ENCODE results near the gene GLYATL3.

The GLYATL3 gene

GRCh38 chr6:49563006-49563886, 63.5 kb downstream of the GLYATL3 start:
- peaks cover 3% of the 10 kb centered on the region for H3K4me1 ChIP-seq (ENCODE audit: control insufficient read depth, insufficient read depth, low read depth, low read length)
- WGBS = 90% methylated on average over 5 of the region's 5 CpGs

GRCh38 chr6:49564552-49564951, 64.8 kb downstream of the GLYATL3 start:
- Histone ChIP-seq H3K23ac (ENCODE audit: low read length in 2 of 2) (no peak overlapping the region), H3K4me2 (ENCODE audit: low read length, poor library complexity, severe bottlenecking) (no peak overlapping the region), H2BK120ac (ENCODE audit: low read depth, low read length) (no peak overlapping the region), H3K27me3 (ENCODE audit: control insufficient read depth in 1 of 2, insufficient read depth in 1 of 2, low read length in 2 of 2) (no peaks in the 10 kb centered on the region), H3K4me1 (ENCODE audit: control insufficient read depth, insufficient read depth, low read depth, low read length) (peaks cover 3% of the 10 kb centered on the region), H3K36me3 (ENCODE audit: control insufficient read depth in 1 of 2, insufficient read depth in 2 of 2, low read depth in 1 of 2, low read length in 2 of 2) (no peaks in the 10 kb centered on the region), H4K8ac (ENCODE audit: low read length) (no peak overlapping the region), H2BK5ac (ENCODE audit: low read depth, low read length, poor library complexity, severe bottlenecking) (no peak overlapping the region), H3K9me3 (ENCODE audit: control insufficient read depth, low read length) (no peaks in the 10 kb centered on the region), H3K79me1 (replicated peaks; ENCODE audit: low read length, poor library complexity, severe bottlenecking) (no peaks in the 10 kb centered on the region), H3K27ac (ENCODE audit: low read length, poor library complexity, severe bottlenecking) (no peak overlapping the region), H2AK5ac (ENCODE audit: low read length, severe bottlenecking) (no peak overlapping the region), H2AFZ (ENCODE audit: low read depth, low read length) (no peak overlapping the region), H2BK12ac (ENCODE audit: low read length in 2 of 2) (no peak overlapping the region), H4K91ac (ENCODE audit: low read length) (no peak overlapping the region), H3K4me3 (ENCODE audit: insufficient read depth in 1 of 2, low read depth in 1 of 2, low read length in 2 of 2) (no peak overlapping the region), H2BK15ac (ENCODE audit: low read depth, poor library complexity, severe bottlenecking) (no peak overlapping the region), H3K4ac (ENCODE audit: low read depth in 1 of 2, low read length in 2 of 2) (no peak overlapping the region), H3K18ac (ENCODE audit: low read depth in 1 of 2, low read length in 2 of 2) (no peak overlapping the region), H3K9ac (ENCODE audit: low read length) (no peak overlapping the region), H3K14ac (ENCODE audit: low read length in 2 of 2) (no peak overlapping the region)
- no CpG with 5 or more reads among the region's 1 CpG for WGBS
- no peak for DNase-seq

More at GRCh38 chr6:49563006-49563886, 63.5 kb downstream of the GLYATL3 start:
- no peak overlapping the region for H3K4me3 ChIP-seq (ENCODE audit: insufficient read depth in 1 of 2, low read depth in 1 of 2, low read length in 2 of 2)
- no peak overlapping the region for H3K27ac ChIP-seq (ENCODE audit: low read length, poor library complexity, severe bottlenecking)
- no peak overlapping the region for H4K8ac ChIP-seq (ENCODE audit: low read length)
- H2BK5ac ChIP-seq (ENCODE audit: low read depth, low read length, poor library complexity, severe bottlenecking) = no peak overlapping the region
- H3K27me3 ChIP-seq (ENCODE audit: control insufficient read depth in 1 of 2, insufficient read depth in 1 of 2, low read length in 2 of 2) = no peaks in the 10 kb centered on the region
- no peak overlapping the region for H3K14ac ChIP-seq (ENCODE audit: low read length in 2 of 2)
- H3K4me2 ChIP-seq (ENCODE audit: low read length, poor library complexity, severe bottlenecking) = no peak overlapping the region
- H3K36me3 ChIP-seq (ENCODE audit: control insufficient read depth in 1 of 2, insufficient read depth in 2 of 2, low read depth in 1 of 2, low read length in 2 of 2) = no peaks in the 10 kb centered on the region
- no peak overlapping the region for H2BK15ac ChIP-seq (ENCODE audit: low read depth, poor library complexity, severe bottlenecking)
- H3K23ac ChIP-seq (ENCODE audit: low read length in 2 of 2) = no peak overlapping the region
- no peak overlapping the region for H2BK12ac ChIP-seq (ENCODE audit: low read length in 2 of 2)
- no peak overlapping the region for H4K91ac ChIP-seq (ENCODE audit: low read length)
- H2AK5ac ChIP-seq (ENCODE audit: low read length, severe bottlenecking) = no peak overlapping the region
- H3K79me1 ChIP-seq (replicated peaks; ENCODE audit: low read length, poor library complexity, severe bottlenecking) = no peaks in the 10 kb centered on the region
- no peak overlapping the region for H2BK120ac ChIP-seq (ENCODE audit: low read depth, low read length)
- peak overlapping the region in 1 of 2 experiments; percentile 11 for H3K18ac ChIP-seq (ENCODE audit: low read depth in 1 of 2, low read length in 2 of 2)
- DNase-seq = no peak
- H3K9ac ChIP-seq (ENCODE audit: low read length) = no peak overlapping the region
- no peaks in the 10 kb centered on the region for H3K9me3 ChIP-seq (ENCODE audit: control insufficient read depth, low read length)
- H2AFZ ChIP-seq (ENCODE audit: low read depth, low read length) = no peak overlapping the region
- no peak overlapping the region for H3K4ac ChIP-seq (ENCODE audit: low read depth in 1 of 2, low read length in 2 of 2)

GRCh38 chr6:49565261-49565660, 65.5 kb downstream of the GLYATL3 start:
- Histone ChIP-seq H3K4me2 (ENCODE audit: low read length, poor library complexity, severe bottlenecking) (no peak overlapping the region), H2AFZ (ENCODE audit: low read depth, low read length) (no peak overlapping the region), H4K91ac (ENCODE audit: low read length) (no peak overlapping the region), H3K18ac (ENCODE audit: low read depth in 1 of 2, low read length in 2 of 2) (no peak overlapping the region), H3K9me3 (ENCODE audit: control insufficient read depth, low read length) (no peaks in the 10 kb centered on the region), H3K27ac (ENCODE audit: low read length, poor library complexity, severe bottlenecking) (no peak overlapping the region), H3K4me1 (ENCODE audit: control insufficient read depth, insufficient read depth, low read depth, low read length) (peaks cover 3% of the 10 kb centered on the region), H3K27me3 (ENCODE audit: control insufficient read depth in 1 of 2, insufficient read depth in 1 of 2, low read length in 2 of 2) (no peaks in the 10 kb centered on the region), H3K23ac (ENCODE audit: low read length in 2 of 2) (no peak overlapping the region), H2BK120ac (ENCODE audit: low read depth, low read length) (no peak overlapping the region), H3K4me3 (ENCODE audit: insufficient read depth in 1 of 2, low read depth in 1 of 2, low read length in 2 of 2) (no peak overlapping the region), H3K4ac (ENCODE audit: low read depth in 1 of 2, low read length in 2 of 2) (no peak overlapping the region), H2AK5ac (ENCODE audit: low read length, severe bottlenecking) (no peak overlapping the region), H2BK15ac (ENCODE audit: low read depth, poor library complexity, severe bottlenecking) (no peak overlapping the region), H2BK12ac (ENCODE audit: low read length in 2 of 2) (no peak overlapping the region), H3K79me1 (replicated peaks; ENCODE audit: low read length, poor library complexity, severe bottlenecking) (no peaks in the 10 kb centered on the region), H4K8ac (ENCODE audit: low read length) (no peak overlapping the region), H3K36me3 (ENCODE audit: control insufficient read depth in 1 of 2, insufficient read depth in 2 of 2, low read depth in 1 of 2, low read length in 2 of 2) (no peaks in the 10 kb centered on the region), H3K14ac (ENCODE audit: low read length in 2 of 2) (no peak overlapping the region), H2BK5ac (ENCODE audit: low read depth, low read length, poor library complexity, severe bottlenecking) (no peak overlapping the region), H3K9ac (ENCODE audit: low read length) (no peak overlapping the region)
- DNase-seq = no peak
- WGBS = no CpG with 5 or more reads among the region's 2 CpGs

GRCh38 chr6:49565855-49566254, 66.1 kb downstream of the GLYATL3 start:
- H3K36me3 ChIP-seq (ENCODE audit: control insufficient read depth in 1 of 2, insufficient read depth in 2 of 2, low read depth in 1 of 2, low read length in 2 of 2) = no peaks in the 10 kb centered on the region
- 65% methylated on average over 9 of the region's 10 CpGs for WGBS
- H3K27me3 ChIP-seq (ENCODE audit: control insufficient read depth in 1 of 2, insufficient read depth in 1 of 2, low read length in 2 of 2) = no peaks in the 10 kb centered on the region
- no peak overlapping the region for H2AFZ ChIP-seq (ENCODE audit: low read depth, low read length)
- H3K23ac ChIP-seq (ENCODE audit: low read length in 2 of 2) = no peak overlapping the region
- H2BK120ac ChIP-seq (ENCODE audit: low read depth, low read length) = no peak overlapping the region
- no peak overlapping the region for H4K8ac ChIP-seq (ENCODE audit: low read length)
- H3K9me3 ChIP-seq (ENCODE audit: control insufficient read depth, low read length) = no peaks in the 10 kb centered on the region
- no peaks in the 10 kb centered on the region for H3K79me1 ChIP-seq (replicated peaks; ENCODE audit: low read length, poor library complexity, severe bottlenecking)
- no peak overlapping the region for H2BK12ac ChIP-seq (ENCODE audit: low read length in 2 of 2)
- H2AK5ac ChIP-seq (ENCODE audit: low read length, severe bottlenecking) = no peak overlapping the region
- H3K4me2 ChIP-seq (ENCODE audit: low read length, poor library complexity, severe bottlenecking) = no peak overlapping the region
- H3K14ac ChIP-seq (ENCODE audit: low read length in 2 of 2) = no peak overlapping the region
- no peak overlapping the region for H4K91ac ChIP-seq (ENCODE audit: low read length)
- no peak overlapping the region for H3K18ac ChIP-seq (ENCODE audit: low read depth in 1 of 2, low read length in 2 of 2)
- H3K4me3 ChIP-seq (ENCODE audit: insufficient read depth in 1 of 2, low read depth in 1 of 2, low read length in 2 of 2) = peak overlapping the region in 1 of 2 experiments; percentile 28
- no peak overlapping the region for H2BK5ac ChIP-seq (ENCODE audit: low read depth, low read length, poor library complexity, severe bottlenecking)
- H3K4me1 ChIP-seq (ENCODE audit: control insufficient read depth, insufficient read depth, low read depth, low read length) = peaks cover 3% of the 10 kb centered on the region
- H3K4ac ChIP-seq (ENCODE audit: low read depth in 1 of 2, low read length in 2 of 2) = no peak overlapping the region
- no peak overlapping the region for H3K27ac ChIP-seq (ENCODE audit: low read length, poor library complexity, severe bottlenecking)
- DNase-seq = no peak
- H3K9ac ChIP-seq (ENCODE audit: low read length) = no peak overlapping the region
- H2BK15ac ChIP-seq (ENCODE audit: low read depth, poor library complexity, severe bottlenecking) = peak overlapping the region; percentile 37

Data from mesenchymal stem cell (in vitro differentiated cells and primary cell).